Cardiac fibroblast (primary cell): ENCODE data around the gene JTB.

Source experiments
- DNase-seq, 2 donors: peaks; one replicate each; pipeline versions ENCODE4 v3.0.0 to v3.0.0-alpha.2; 2010; ENCODE audit warnings: low read depth in 2 of 2
- H3K4me3 ChIP-seq, 2 donors: replicated peaks in 1 of 2; 1 replicate in 1 of 2; 2 replicates in 1 of 2; pipeline ENCODE4 v1.5.1; 2011; ENCODE audit warnings: low read depth in 2 of 2, low read length in 2 of 2, mild to moderate bottlenecking in 2 of 2, moderate library complexity in 1 of 2
- TF ChIP-seq, protein P1 (sequence below): IDR thresholded peaks from one replicate; pipeline ENCODE4 v1.5.1; 2011; ENCODE audit warnings: low read depth, mild to moderate bottlenecking, low read length, inconsistent platforms

JTB gene

GRCh38 chr1:153945131-153945794, 32.2 kb downstream of the JTB start:
- peak; percentile 57 to 69 for DNase-seq
- peak overlapping the region; percentile 77 to 78 for H3K4me3 ChIP-seq
- TF ChIP-seq, protein P1, sequence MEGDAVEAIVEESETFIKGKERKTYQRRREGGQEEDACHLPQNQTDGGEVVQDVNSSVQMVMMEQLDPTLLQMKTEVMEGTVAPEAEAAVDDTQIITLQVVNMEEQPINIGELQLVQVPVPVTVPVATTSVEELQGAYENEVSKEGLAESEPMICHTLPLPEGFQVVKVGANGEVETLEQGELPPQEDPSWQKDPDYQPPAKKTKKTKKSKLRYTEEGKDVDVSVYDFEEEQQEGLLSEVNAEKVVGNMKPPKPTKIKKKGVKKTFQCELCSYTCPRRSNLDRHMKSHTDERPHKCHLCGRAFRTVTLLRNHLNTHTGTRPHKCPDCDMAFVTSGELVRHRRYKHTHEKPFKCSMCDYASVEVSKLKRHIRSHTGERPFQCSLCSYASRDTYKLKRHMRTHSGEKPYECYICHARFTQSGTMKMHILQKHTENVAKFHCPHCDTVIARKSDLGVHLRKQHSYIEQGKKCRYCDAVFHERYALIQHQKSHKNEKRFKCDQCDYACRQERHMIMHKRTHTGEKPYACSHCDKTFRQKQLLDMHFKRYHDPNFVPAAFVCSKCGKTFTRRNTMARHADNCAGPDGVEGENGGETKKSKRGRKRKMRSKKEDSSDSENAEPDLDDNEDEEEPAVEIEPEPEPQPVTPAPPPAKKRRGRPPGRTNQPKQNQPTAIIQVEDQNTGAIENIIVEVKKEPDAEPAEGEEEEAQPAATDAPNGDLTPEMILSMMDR: no peak

DNA sequence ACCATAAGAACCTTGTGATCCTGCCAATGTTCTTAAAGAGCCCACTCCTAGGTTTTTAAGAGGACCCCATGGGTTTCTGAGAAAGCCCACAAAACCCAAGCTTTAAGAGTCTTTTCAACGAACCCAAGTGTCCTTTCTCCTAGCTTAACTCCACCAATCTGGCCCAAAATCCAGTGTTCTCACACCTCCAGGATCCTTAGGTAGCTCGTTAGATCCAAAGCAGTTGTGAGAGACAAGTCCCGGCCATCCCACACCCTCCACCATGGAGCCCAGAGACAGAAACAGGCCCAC, 32.7 kb downstream of the JTB start:
- TF ChIP-seq, protein P1: no peak
- no peak for DNase-seq
- H3K4me3 ChIP-seq: peak overlapping the region in 1 of 2 donors; percentile 77

DNA sequence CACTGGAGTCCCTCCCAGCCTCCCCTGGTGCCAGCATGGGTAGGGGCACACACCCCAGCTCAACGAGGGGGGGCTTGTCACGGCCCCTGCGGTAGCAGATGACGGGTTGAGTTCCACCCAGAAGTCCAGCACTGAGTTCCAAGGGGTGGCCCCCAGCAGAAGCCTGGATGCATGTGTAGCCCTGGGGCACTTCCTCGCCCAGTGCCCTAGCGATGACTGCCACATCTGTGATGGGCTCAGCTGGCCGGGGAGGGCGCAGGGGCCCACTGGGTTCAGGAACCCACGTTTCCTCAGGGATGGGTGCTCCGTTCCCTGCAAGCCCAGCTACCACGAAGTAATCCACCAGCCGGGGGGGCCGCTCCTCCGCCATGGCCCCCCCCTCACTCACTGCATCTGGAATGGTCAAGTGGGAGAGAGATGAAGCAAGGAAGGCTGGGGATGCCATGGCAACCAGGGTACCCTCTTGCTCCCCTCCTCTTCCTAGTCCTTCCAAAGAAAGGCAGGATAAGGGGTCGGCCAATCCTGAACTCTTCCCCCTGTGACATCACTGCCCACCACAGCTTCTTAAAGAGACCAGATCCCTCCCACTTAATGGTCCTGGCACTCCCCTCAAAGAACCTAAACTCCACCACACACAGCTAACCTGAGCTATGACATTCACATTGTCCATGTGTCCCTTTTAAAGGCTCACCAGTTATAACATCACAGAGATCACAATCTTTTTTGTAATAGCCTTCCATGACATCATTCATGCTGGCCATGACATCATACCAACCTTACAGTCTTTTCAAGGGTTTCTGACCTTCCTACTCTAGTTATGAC, 33.3 kb downstream of the JTB start:
- TF ChIP-seq, protein P1: no peak
- DNase-seq: peak in 1 of 2 donors; percentile 18
- H3K4me3 ChIP-seq: no peak overlapping the region

DNA sequence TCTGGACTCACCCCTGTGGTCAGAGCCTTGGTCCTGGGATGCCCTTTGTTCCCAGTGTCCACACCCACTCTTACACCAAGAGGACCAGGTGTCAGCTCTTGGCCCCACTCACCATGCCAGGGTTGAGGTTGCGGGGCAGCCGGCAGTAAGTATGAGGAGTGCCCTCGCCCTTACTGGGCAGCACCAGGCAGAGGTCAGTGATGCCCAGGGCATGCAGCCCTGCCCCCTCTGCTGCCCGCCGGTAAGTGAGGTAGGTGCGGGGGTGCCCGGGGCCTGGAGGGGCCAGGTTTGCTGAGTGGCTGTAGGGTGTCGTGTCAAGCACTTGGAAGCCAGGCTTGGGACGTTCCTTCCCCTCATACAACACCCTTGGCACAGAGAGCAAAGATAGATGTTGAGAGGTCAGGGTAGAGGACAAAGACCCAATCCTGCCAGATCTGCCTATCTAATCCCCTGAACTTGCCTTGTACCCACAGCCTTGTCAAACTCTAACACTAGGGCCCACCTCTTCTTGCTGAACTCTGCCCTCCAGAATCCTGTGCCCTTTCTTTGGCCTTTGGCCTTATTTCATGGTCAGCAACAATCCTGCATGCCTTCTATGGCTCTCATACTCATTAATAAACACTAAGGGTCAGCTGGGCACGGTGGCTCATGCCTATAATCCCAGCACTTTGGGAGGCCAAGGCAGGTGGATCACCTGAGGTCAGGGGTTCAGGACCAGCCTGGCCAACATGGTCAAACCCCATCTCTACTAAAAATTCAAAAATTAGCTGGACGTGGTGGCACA, 34.5 kb downstream of the JTB start:
- DNase-seq: no peak
- H3K4me3 ChIP-seq: no peak overlapping the region

DNA sequence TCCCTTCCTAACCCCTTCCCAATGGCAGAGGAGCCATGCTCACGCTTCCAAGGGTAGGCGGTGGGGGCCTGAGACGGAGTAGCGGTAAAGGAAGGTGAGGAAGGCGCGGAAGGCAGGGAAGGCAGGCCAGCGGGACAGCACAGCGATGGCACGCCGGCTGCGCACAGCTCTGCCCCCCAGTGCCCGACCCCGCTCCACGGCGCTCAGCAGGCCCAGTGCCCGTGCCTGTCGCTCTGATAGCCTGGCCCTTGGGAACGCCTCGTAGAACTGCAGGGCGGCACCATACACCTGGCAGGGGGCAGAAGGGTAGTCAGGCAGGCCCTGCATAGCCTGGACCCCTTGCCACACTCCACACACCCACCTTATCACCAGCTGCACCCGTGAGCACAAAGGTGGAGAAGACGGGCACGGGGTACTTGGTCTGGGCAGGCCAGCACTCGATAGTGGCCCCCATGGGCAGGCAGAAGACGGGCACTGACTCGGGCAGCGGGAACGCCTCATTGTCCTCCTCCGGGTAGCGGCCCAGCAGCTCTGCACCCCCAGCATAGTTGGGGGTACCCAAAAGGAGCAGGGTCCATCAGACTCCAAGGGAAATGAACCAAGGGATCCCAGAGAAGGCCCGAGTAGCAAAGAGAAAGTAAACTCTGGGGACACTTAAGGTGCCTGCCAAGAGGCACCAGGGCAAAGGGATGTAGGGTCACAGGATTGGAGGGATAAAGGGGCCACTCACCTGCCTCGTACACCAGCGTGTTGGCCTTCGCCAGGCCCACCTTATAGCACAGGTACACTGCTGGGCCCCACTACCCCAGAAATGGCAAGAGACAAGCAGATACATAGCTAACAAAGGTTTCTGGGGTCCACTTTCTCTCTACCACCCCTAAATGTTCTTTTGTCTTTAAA, 35.4 kb downstream of the JTB start:
- TF ChIP-seq, protein P1: no peak
- DNase-seq: no peak
- no peak overlapping the region for H3K4me3 ChIP-seq

More for the DNA sequence above, 34.5 kb downstream of the JTB start:
- TF ChIP-seq, protein P1: no peak

- DNase-seq: no peak
- TF ChIP-seq, protein P1: no peak
- H3K4me3 ChIP-seq: no peak overlapping the region
Measured at GRCh38 chr1:153940756-153941155, 36.7 kb downstream of the JTB start.
